ENCODE results near the gene EXOC4.
"Not testable (repeated sequence)": the region's sequence is repeated elsewhere in the genome, so short reads cannot be mapped to it uniquely, and the experiment has no call there.

EXOC4 gene

GRCh38 chr7:133854739-133855138 is 601.9 kb downstream of the EXOC4 start:
- DNase-seq (ENCODE audit: low read depth in 1 of 2, low spot score in 1 of 2) = no peak

GRCh38 chr7:133857376-133858119 is 604.7 kb downstream of the EXOC4 start:
- no peak for DNase-seq (ENCODE audit: low read depth in 1 of 2, low spot score in 1 of 2)

GRCh38 chr7:133858311-133858710 is 605.4 kb downstream of the EXOC4 start:
- no peak for DNase-seq (ENCODE audit: low read depth in 1 of 2, low spot score in 1 of 2)

- no peak for DNase-seq (ENCODE audit: low read depth in 1 of 2, low spot score in 1 of 2)
These were observed 606.4 kb downstream of the EXOC4 start for GRCh38 chr7:133859231-133859630.

GRCh38 chr7:133859871-133860450 is 607.1 kb downstream of the EXOC4 start:
- DNase-seq (ENCODE audit: low read depth in 1 of 2, low spot score in 1 of 2) = no peak

- DNase-seq (ENCODE audit: low read depth in 1 of 2, low spot score in 1 of 2) = no peak
These were observed 607.9 kb downstream of the EXOC4 start for GRCh38 chr7:133860628-133861335.

GRCh38 chr7:133861876-133862275 is 609.0 kb downstream of the EXOC4 start:
- DNase-seq (ENCODE audit: low read depth in 1 of 2, low spot score in 1 of 2) = no peak

- DNase-seq (ENCODE audit: low read depth in 1 of 2, low spot score in 1 of 2) = no peak
These were observed 610.6 kb downstream of the EXOC4 start for GRCh38 chr7:133863362-133864061.

GRCh38 chr7:133869556-133869955 is 616.7 kb downstream of the EXOC4 start:
- no peak for DNase-seq (ENCODE audit: low read depth in 1 of 2, low spot score in 1 of 2)

GRCh38 chr7:133871757-133872156 is 618.9 kb downstream of the EXOC4 start:
- no peak for DNase-seq (ENCODE audit: low read depth in 1 of 2, low spot score in 1 of 2)

GRCh38 chr7:133873187-133873586 is 620.3 kb downstream of the EXOC4 start:
- no peak for DNase-seq (ENCODE audit: low read depth in 1 of 2, low spot score in 1 of 2)

- no peak for DNase-seq (ENCODE audit: low read depth in 1 of 2, low spot score in 1 of 2)
These were observed 620.8 kb downstream of the EXOC4 start for GRCh38 chr7:133873631-133874030.

GRCh38 chr7:133883591-133883990 is 630.7 kb downstream of the EXOC4 start:
- no peak for DNase-seq (ENCODE audit: low read depth in 1 of 2, low spot score in 1 of 2)

GRCh38 chr7:133885213-133885612 is 632.3 kb downstream of the EXOC4 start:
- DNase-seq (ENCODE audit: low read depth in 1 of 2, low spot score in 1 of 2) = no peak

GRCh38 chr7:133886086-133886485 is 633.2 kb downstream of the EXOC4 start:
- no peak for DNase-seq (ENCODE audit: low read depth in 1 of 2, low spot score in 1 of 2)

GRCh38 chr7:133886797-133887196 is 633.9 kb downstream of the EXOC4 start:
- DNase-seq (ENCODE audit: low read depth in 1 of 2, low spot score in 1 of 2) = no peak

- no peak for DNase-seq (ENCODE audit: low read depth in 1 of 2, low spot score in 1 of 2)
These were observed 634.6 kb downstream of the EXOC4 start for GRCh38 chr7:133887459-133887858.

GRCh38 chr7:133888061-133888930 is 635.4 kb downstream of the EXOC4 start:
- DNase-seq (ENCODE audit: low read depth in 1 of 2, low spot score in 1 of 2) = no peak

GRCh38 chr7:133904776-133905175 is 651.9 kb downstream of the EXOC4 start:
- DNase-seq (ENCODE audit: low read depth in 1 of 2, low spot score in 1 of 2) = no peak

GRCh38 chr7:133906553-133906952 is 653.7 kb downstream of the EXOC4 start:
- not testable (repeated sequence) for DNase-seq (ENCODE audit: low read depth in 1 of 2, low spot score in 1 of 2)

- DNase-seq (ENCODE audit: low read depth in 1 of 2, low spot score in 1 of 2) = no peak
These were observed 657.9 kb downstream of the EXOC4 start for GRCh38 chr7:133910761-133911160.

Data from activated T-helper 1 cell treated with anti-CD3 and anti-CD28 coated beads, Interleukin-2, amount 50 U/mL, for 16 hours (primary cell).